Upper lobe of right lung (tissue), 1 donor: ENCODE results near the gene BTAF1. TPM values are rescaled to one million over a fixed set of nuclear protein-coding genes. Genes with fewer than 3 reads are reported as not detected.

ENCODE experiments used
- ATAC-seq: fragments of 200-7000 bp; cut with Tn5 transposase; one replicate; pipeline ENCODE4 v1.9.1; 2020; ENCODE audit warnings: mild to moderate bottlenecking, moderate library complexity
- DNase-seq: peaks from one replicate; pipeline ENCODE4 v3.0.0-alpha.2; 2020
- H3K27ac ChIP-seq: fragments of 200-600 bp; one replicate; pipeline ENCODE4 v1.8.0; 2022
- H3K27me3 ChIP-seq: fragments of 200-600 bp; one replicate; pipeline ENCODE4 v1.8.0; 2022; ENCODE audit warnings: mild to moderate bottlenecking
- H3K36me3 ChIP-seq: fragments of 200-600 bp; one replicate; pipeline ENCODE4 v1.8.0; 2022
- H3K4me1 ChIP-seq: fragments of 200-600 bp; one replicate; pipeline ENCODE4 v1.8.0; 2022
- H3K4me3 ChIP-seq: fragments of 200-600 bp; one replicate; pipeline ENCODE4 v1.8.0; 2022; ENCODE audit warnings: mild to moderate bottlenecking
- H3K9me3 ChIP-seq: fragments of 200-600 bp; one replicate; pipeline ENCODE4 v1.8.0; 2022
- CTCF ChIP-seq: fragments of 200-600 bp; IDR thresholded peaks from one replicate; pipeline ENCODE4 v1.8.0; 2022; ENCODE audit warnings: antibody characterized with exemption
- intact Hi-C: fragments of 100-400 bp; cut with DNase I; formaldehyde crosslinking; loops from one replicate; pipeline ENCODE4 v1.11.0; 2022
- total RNA-seq: library from RNA; stranded (reverse); fragmentation: NEBNext Ultra II Directional; extraction: Animal tissue kit (Norgen Biotek cat#: 25700); gene quantifications from one replicate; pipeline ENCODE4 v1.2.1, GENCODE V29; 2021
- donor health status: DM: no; HTN: yes; CAD: no; lungs with severe emphysema.

The BTAF1 gene
- total RNA-seq, 1 donor from 2014 or later = 28.6 TPM

GRCh38 chr10:92054807-92055206 is 131.2 kb downstream of the BTAF1 start:
- H3K4me3 ChIP-seq = no peak overlapping the region
- intact Hi-C loops = no loop called here
- H3K27me3 ChIP-seq = no peaks in the 10 kb centered on the region
- H3K9me3 ChIP-seq = no peaks in the 10 kb centered on the region
- no peaks in the 10 kb centered on the region for H3K4me1 ChIP-seq
- ATAC-seq = no peak
- no peak overlapping the region for H3K27ac ChIP-seq
- H3K36me3 ChIP-seq = peaks cover 5% of the 10 kb centered on the region
- no peak for DNase-seq
- no peak for TF ChIP-seq CTCF

GRCh38 chr10:92062273-92062672 is 138.7 kb downstream of the BTAF1 start:
- Histone ChIP-seq H3K4me1 (no peaks in the 10 kb centered on the region), H3K9me3 (no peaks in the 10 kb centered on the region), H3K4me3 (no peak overlapping the region), H3K27ac (no peak overlapping the region), H3K36me3 (no peaks in the 10 kb centered on the region), H3K27me3 (no peaks in the 10 kb centered on the region)
- intact Hi-C loops = no loop called here
- no peak for DNase-seq
- TF ChIP-seq CTCF = no peak
- no peak for ATAC-seq

- Histone ChIP-seq H3K4me1 (no peaks in the 10 kb centered on the region), H3K27me3 (no peaks in the 10 kb centered on the region), H3K27ac (no peak overlapping the region), H3K36me3 (no peaks in the 10 kb centered on the region), H3K9me3 (no peaks in the 10 kb centered on the region), H3K4me3 (no peak overlapping the region)
- intact Hi-C loops = no loop called here
- ATAC-seq (no peak), DNase-seq (no peak)
- no peak for TF ChIP-seq CTCF
These were observed 140.9 kb downstream of the BTAF1 start for GRCh38 chr10:92064506-92064905.

GRCh38 chr10:92066386-92066785 is 142.8 kb downstream of the BTAF1 start:
- no peaks in the 10 kb centered on the region for H3K4me1 ChIP-seq
- intact Hi-C loops = no loop called here
- H3K27ac ChIP-seq = no peak overlapping the region
- no peaks in the 10 kb centered on the region for H3K9me3 ChIP-seq
- H3K4me3 ChIP-seq = no peak overlapping the region
- H3K27me3 ChIP-seq = no peaks in the 10 kb centered on the region
- ATAC-seq (no peak), DNase-seq (no peak)
- H3K36me3 ChIP-seq = no peaks in the 10 kb centered on the region
- TF ChIP-seq CTCF = no peak

- Histone ChIP-seq H3K9me3 (no peaks in the 10 kb centered on the region), H3K36me3 (no peaks in the 10 kb centered on the region), H3K4me3 (no peak overlapping the region), H3K4me1 (no peaks in the 10 kb centered on the region), H3K27ac (no peak overlapping the region), H3K27me3 (no peaks in the 10 kb centered on the region)
- ATAC-seq (no peak), DNase-seq (no peak)
- intact Hi-C loops = no loop called here
- TF ChIP-seq CTCF = no peak
These were observed 145.3 kb downstream of the BTAF1 start for GRCh38 chr10:92068900-92069299.
